Measurements from ENCODE around the gene GLP1R.

The GLP1R gene

DNA sequence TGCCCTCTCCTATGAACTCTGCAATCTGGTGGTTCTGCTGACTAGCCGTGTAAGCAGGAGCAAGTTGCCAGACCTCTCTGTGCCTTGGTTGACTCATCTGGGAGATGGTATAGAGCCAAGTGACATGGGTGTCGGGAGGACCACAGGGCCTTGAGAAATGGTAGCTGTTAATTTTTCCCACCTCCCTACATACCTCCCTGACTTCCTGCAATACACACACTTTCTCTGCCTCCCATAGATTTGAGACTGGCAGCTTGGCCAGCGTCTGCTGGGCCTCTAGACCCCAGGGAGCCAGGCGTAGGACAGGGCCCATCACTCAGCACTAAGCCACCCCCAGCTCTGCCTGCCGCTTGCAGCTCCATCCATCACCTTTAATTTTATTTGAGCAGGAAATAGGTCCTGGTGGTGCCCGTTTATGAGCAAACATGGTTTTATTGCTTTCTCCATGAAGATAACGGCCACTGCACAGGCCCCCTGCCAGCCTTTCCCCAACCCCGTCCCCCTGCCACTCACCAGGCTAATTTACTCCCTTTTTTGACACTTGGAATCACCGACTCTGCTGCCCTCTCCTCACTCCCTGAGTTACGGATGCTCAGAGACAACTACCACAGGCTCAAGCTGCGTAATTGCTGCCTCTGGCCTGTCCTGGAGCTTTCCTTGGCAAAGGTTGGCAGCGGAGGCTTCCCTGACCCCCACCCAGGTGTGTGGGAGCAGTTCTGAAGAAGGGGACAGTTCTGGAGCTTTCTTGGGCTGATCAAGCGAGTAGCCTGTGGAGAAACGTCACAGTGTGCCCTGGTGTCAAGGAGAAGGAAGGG is 11.1 kb downstream of the GLP1R start:
- no peaks in the 10 kb centered on the region for H3F3A ChIP-seq (ENCODE audit: control insufficient read depth, insufficient read depth)
- no peak overlapping the region for H3K4me3 ChIP-seq (ENCODE audit: low read length)
- no peaks in the 10 kb centered on the region for H3K27me3 ChIP-seq (ENCODE audit: control insufficient read depth, low read length)
- H3K9me2 ChIP-seq (replicated peaks; ENCODE audit: control insufficient read depth, low read length) = no peaks in the 10 kb centered on the region
- H3K27ac ChIP-seq (ENCODE audit: low read depth, low read length) = no peak overlapping the region
- no peak for TF ChIP-seq EZH2phosphoT487 (IDR thresholded peaks at IDR 0.05; ENCODE audit: borderline replicate concordance, low read length)
- TF ChIP-seq, protein P1, sequence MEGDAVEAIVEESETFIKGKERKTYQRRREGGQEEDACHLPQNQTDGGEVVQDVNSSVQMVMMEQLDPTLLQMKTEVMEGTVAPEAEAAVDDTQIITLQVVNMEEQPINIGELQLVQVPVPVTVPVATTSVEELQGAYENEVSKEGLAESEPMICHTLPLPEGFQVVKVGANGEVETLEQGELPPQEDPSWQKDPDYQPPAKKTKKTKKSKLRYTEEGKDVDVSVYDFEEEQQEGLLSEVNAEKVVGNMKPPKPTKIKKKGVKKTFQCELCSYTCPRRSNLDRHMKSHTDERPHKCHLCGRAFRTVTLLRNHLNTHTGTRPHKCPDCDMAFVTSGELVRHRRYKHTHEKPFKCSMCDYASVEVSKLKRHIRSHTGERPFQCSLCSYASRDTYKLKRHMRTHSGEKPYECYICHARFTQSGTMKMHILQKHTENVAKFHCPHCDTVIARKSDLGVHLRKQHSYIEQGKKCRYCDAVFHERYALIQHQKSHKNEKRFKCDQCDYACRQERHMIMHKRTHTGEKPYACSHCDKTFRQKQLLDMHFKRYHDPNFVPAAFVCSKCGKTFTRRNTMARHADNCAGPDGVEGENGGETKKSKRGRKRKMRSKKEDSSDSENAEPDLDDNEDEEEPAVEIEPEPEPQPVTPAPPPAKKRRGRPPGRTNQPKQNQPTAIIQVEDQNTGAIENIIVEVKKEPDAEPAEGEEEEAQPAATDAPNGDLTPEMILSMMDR (IDR thresholded peaks at IDR 0.05; ENCODE audit: low read depth, low read length, poor library complexity, severe bottlenecking) = no peak
- no peaks in the 10 kb centered on the region for H3K79me2 ChIP-seq (ENCODE audit: control insufficient read depth, low read length)
- H4K20me1 ChIP-seq (ENCODE audit: control insufficient read depth, insufficient read depth, low read depth, low read length) = no peaks in the 10 kb centered on the region
- H3K4me2 ChIP-seq (ENCODE audit: low read length) = no peak overlapping the region
- H3K36me3 ChIP-seq (ENCODE audit: control insufficient read depth, low read length) = no peaks in the 10 kb centered on the region
- H3K9me3 ChIP-seq (ENCODE audit: control insufficient read depth, insufficient read depth, low read length) = no peaks in the 10 kb centered on the region
- H3K4me1 ChIP-seq (ENCODE audit: control insufficient read depth, low read length) = no peaks in the 10 kb centered on the region

DNA sequence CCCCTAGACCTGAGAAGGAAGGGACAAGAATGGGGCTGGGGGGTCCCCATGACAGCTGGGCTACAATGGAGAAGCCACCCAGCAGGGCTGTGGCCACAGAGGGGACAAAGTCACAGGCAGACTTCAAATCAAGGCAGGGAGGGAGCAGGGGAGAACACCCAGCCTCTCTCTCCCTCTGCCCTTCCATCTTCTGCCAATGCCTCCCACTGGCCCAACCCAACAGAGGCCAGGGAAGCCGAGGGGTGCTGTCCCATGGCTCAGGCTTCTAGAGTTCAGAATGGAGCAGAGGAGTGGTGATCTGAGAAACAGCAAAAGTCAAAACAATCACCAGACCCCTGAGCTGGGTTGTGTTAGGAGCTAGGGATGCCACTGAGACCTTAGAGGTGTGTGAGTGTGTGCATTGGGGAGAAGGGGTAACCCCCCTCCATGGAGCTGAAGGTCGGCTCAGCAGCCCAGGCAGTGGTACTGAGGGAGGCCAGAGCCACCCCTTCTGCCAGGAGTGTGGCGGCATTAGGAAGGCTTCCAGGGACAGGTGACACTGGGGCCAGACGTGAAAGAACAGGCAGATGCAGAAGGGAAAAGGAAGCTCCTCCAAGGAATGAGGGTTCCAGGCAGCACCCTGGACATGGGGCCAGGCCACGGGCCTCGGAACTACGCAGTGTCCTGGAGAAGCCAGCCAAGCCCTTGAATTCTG is 12.0 kb downstream of the GLP1R start:
- no peaks in the 10 kb centered on the region for H3K79me2 ChIP-seq (ENCODE audit: control insufficient read depth, low read length)
- no peak overlapping the region for H3K27ac ChIP-seq (ENCODE audit: low read depth, low read length)
- H3K4me1 ChIP-seq (ENCODE audit: control insufficient read depth, low read length) = no peaks in the 10 kb centered on the region
- no peaks in the 10 kb centered on the region for H4K20me1 ChIP-seq (ENCODE audit: control insufficient read depth, insufficient read depth, low read depth, low read length)
- no peaks in the 10 kb centered on the region for H3F3A ChIP-seq (ENCODE audit: control insufficient read depth, insufficient read depth)
- no peaks in the 10 kb centered on the region for H3K9me2 ChIP-seq (replicated peaks; ENCODE audit: control insufficient read depth, low read length)
- H3K4me2 ChIP-seq (ENCODE audit: low read length) = no peak overlapping the region
- no peaks in the 10 kb centered on the region for H3K36me3 ChIP-seq (ENCODE audit: control insufficient read depth, low read length)
- no peak overlapping the region for H3K4me3 ChIP-seq (ENCODE audit: low read length)
- H3K9me3 ChIP-seq (ENCODE audit: control insufficient read depth, insufficient read depth, low read length) = no peaks in the 10 kb centered on the region
- TF ChIP-seq, protein P1 (IDR thresholded peaks at IDR 0.05; ENCODE audit: low read depth, low read length, poor library complexity, severe bottlenecking) = no peak
- no peak for TF ChIP-seq EZH2phosphoT487 (IDR thresholded peaks at IDR 0.05; ENCODE audit: borderline replicate concordance, low read length)
- H3K27me3 ChIP-seq (ENCODE audit: control insufficient read depth, low read length) = no peaks in the 10 kb centered on the region

DNA sequence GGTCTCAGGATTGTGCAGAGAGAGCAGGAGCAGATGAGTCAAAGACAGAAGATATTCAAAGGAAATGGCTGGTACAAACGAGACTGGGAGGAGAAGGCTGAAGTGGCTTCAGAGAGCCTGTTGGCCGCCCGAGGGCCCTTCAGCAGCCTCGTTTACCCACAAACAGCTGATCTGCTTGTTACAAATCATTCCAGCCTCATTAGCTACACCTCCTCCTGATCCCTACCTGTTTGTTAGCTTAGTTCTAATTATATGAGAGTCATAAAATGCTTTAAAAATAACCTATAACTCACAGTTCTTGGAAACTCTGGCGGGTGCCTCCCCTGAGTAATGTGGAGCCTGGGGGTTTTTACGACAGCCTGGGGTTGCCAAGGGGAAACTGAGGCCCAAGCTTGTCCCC is 12.6 kb downstream of the GLP1R start:
- H3F3A ChIP-seq (ENCODE audit: control insufficient read depth, insufficient read depth) = no peaks in the 10 kb centered on the region
- TF ChIP-seq EZH2phosphoT487 (IDR thresholded peaks at IDR 0.05; ENCODE audit: borderline replicate concordance, low read length) = no peak
- TF ChIP-seq, protein P1 (IDR thresholded peaks at IDR 0.05; ENCODE audit: low read depth, low read length, poor library complexity, severe bottlenecking) = no peak
- no peak overlapping the region for H3K4me3 ChIP-seq (ENCODE audit: low read length)
- H3K36me3 ChIP-seq (ENCODE audit: control insufficient read depth, low read length) = no peaks in the 10 kb centered on the region
- H3K9me2 ChIP-seq (replicated peaks; ENCODE audit: control insufficient read depth, low read length) = no peaks in the 10 kb centered on the region
- H3K27ac ChIP-seq (ENCODE audit: low read depth, low read length) = no peak overlapping the region
- no peaks in the 10 kb centered on the region for H4K20me1 ChIP-seq (ENCODE audit: control insufficient read depth, insufficient read depth, low read depth, low read length)
- no peaks in the 10 kb centered on the region for H3K27me3 ChIP-seq (ENCODE audit: control insufficient read depth, low read length)
- no peaks in the 10 kb centered on the region for H3K4me1 ChIP-seq (ENCODE audit: control insufficient read depth, low read length)
- no peak overlapping the region for H3K4me2 ChIP-seq (ENCODE audit: low read length)
- no peaks in the 10 kb centered on the region for H3K79me2 ChIP-seq (ENCODE audit: control insufficient read depth, low read length)
- H3K9me3 ChIP-seq (ENCODE audit: control insufficient read depth, insufficient read depth, low read length) = no peaks in the 10 kb centered on the region
